Activated T-helper 1 cell treated with Interleukin-2 at 50 U/mL for 16 hours (primary cell): Measurements from ENCODE around the gene KATNIP.

ENCODE experiments used
- DNase-seq: peaks from one replicate; pipeline ENCODE4 v3.0.0-alpha.2; 2020; ENCODE audit warnings: low read depth

KATNIP gene

GRCh38 chr16:27549746-27550581, at the start of gene KATNIP, which contains the start of gene GTF3C1:
TSS of gene KATNIP (plus strand) at chr16:27550144. CDS start at chr16:27550171, 27 bp downstream.
TSS of gene GTF3C1 (minus strand) at chr16:27549913. CDS start at chr16:27549890, 23 bp downstream.
- peak; percentile 100 for DNase-seq

DNA sequence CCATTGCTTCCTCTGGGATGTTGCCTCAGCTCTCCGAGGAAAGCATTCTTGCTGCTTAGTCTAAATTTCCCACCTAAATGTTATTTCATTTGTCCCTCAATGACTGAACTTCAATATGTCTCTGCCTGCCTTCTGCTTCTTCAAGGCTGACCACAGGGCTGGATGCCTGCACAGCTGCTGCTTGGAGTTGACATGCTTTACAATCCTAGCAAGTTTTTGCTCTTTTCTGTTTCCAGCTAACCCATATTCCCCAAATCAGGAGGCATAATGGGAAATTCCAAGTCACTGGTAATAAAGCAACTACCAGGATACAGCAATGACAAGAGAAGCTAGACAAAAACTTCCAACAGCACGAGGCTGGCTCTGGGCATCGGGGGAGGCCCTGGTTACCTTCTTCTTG, 49.1 kb upstream of the KATNIP start:
- DNase-seq = no peak

- no peak for DNase-seq
Measured at GRCh38 chr16:27503662-27504061, 46.3 kb upstream of the KATNIP start.

GRCh38 chr16:27505297-27506236, 44.4 kb upstream of the KATNIP start:
- DNase-seq = no peak

GRCh38 chr16:27506771-27507170, 43.2 kb upstream of the KATNIP start:
- no peak for DNase-seq

DNA sequence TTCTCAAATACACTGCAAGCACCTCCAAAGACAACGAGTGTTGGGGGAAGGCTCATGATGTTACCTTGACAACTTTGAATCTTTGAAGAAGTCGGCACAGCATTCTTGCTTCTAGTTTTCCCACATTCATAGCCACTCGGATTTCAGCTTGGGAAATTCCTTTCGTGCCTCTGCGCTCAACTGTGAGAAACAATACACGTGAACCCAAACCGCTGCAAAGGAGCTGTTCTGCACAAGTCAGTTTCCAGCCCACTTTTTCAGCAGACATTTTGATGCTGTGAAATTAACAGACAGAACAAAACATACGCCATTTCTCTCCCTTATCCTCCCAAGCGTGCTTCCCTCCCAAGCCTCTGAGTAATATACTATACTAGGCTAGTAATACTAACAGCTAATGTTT, 41.5 kb upstream of the KATNIP start:
- no peak for DNase-seq

GRCh38 chr16:27511657-27512448, 38.1 kb upstream of the KATNIP start:
- no peak for DNase-seq

DNA sequence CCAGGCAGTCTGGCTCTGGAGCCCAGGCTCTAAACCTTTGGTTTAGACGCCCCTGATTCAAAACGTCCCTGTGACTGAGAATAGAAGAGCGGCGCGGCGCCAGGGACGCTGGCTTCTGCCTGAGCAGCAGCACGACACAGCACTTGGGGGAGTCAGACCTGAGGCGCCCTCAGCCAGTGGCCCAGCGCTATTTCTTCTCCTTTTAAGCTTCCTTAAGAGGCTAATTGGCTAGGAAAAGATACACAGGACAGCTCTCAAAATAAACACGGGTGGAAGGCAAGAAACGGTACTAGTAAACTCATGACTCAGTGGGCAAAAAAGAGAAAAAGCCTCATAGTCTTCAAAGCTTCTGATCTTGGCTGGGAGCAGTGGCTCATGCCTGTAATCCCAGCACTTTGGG, 35.1 kb upstream of the KATNIP start:
- DNase-seq = no peak

GRCh38 chr16:27515874-27516353, 34.0 kb upstream of the KATNIP start:
- DNase-seq = no peak

DNA sequence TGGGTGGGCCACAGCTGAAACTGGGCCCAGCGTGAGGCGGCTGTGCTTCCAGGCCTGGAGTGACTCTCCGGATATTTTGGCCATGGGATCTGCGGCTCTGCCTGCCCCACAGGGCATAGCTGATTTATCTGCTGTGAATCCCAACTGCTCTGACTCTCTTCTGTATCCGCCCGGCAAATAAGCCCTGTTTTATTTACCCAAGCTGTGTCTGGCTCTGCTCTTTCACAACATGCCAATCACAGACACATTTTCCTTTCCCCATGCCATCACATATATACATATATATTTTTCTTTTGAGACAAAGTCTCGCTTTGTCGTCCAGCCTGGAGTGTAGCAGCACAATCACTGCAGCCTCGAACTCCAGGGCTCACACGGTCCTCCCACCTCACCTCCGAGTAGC, 33.6 kb upstream of the KATNIP start:
- no peak for DNase-seq

GRCh38 chr16:27517664-27518063, 32.3 kb upstream of the KATNIP start:
- no peak for DNase-seq

GRCh38 chr16:27518226-27518625, 31.7 kb upstream of the KATNIP start:
- DNase-seq = no peak

GRCh38 chr16:27520982-27521673, 28.8 kb upstream of the KATNIP start:
- DNase-seq = no peak

DNA sequence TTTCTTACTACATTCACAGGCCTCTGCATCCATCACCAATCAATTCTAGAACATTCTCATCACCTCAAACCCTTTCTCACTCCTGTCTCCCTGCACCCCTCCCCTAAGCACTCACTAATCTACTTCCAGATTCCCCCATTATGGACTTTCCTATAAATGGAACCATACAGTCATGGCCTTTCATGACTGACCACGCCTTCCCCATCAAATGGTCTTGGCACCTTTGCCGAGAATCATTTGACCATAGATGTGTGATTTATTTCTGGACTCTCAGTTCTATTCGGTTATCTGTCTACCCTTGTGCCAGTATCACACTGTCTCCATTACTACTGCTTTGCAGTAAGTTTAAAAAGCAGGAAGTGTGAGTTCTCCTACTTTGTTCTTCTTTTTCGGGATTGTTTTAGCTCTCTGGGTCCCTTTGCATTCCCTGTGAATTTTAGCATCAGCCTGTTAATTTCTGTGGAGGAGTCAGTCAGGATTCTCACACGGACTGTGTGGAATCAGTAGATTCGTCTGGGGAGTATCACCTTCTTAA, 27.7 kb upstream of the KATNIP start:
- no peak for DNase-seq

GRCh38 chr16:27526180-27526579, 23.8 kb upstream of the KATNIP start:
- no peak for DNase-seq

- DNase-seq = no peak
Measured at GRCh38 chr16:27528294-27528693, 21.6 kb upstream of the KATNIP start.

- no peak for DNase-seq
Measured at GRCh38 chr16:27529962-27530361, 20.0 kb upstream of the KATNIP start.

DNA sequence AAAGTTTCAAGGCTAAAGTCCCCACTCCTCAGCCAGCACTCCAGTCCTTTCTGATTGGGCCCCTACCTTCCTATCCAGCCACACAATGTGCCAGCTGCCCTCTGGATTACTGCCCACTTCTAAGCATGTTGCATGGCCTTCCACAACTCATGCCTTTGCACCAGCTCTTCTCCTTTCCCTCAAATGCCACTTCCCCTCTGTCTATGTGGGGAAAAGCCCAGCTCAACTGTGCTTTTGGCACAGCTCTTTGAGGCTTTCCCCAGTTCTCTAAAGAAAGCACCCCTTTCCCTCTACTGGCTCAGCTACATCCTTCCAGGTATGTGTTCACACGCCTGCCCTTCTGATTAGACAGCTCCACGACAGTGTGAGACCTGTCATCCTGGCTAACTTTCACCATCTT, 18.8 kb upstream of the KATNIP start:
- DNase-seq = no peak

DNA sequence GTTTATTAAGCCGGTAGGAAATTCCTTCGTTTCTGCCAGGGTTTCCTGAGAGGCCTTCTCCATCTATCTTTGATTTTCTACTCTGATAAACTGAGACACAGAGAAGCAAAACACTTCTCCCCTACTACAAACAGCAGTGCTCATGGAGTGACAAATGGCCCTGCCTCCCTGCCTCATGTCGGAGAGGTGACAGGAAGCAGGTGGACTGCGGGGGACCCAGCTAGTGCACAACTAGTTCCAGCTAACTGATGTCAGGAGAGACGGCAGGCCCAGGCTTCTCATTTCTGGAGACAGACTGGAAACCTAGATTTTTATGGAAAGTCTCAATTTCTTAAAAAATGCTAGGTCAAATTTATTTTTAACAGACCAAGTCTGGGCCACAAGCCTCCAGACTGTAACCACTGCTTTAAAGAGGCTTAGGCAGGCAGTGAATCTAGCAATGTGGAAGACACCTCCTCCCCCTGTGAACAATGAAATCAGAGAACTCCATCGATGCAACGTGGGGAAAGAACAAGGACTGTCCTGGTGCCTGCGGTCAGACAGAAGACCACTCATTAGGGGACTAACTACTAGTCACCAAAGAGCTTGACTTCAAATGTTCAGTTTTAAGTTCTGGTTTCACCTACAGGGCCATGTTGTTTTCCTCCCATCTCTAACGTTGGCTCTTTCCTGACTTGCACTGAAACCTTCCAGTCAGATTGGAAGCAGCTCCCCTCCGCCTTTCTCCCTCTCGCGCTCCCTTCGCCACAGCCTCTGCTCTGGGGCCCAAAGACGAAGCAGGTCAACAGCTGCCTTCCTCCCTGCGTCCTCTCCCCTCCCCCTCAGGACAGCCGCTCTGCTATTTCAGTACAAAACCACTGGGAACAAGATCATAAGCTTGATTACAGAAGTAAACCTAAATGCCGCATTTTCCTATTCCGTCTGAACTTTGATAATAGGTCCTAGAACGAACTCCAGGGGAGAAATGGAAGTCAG, 17.8 kb upstream of the KATNIP start:
- DNase-seq = no peak

DNA sequence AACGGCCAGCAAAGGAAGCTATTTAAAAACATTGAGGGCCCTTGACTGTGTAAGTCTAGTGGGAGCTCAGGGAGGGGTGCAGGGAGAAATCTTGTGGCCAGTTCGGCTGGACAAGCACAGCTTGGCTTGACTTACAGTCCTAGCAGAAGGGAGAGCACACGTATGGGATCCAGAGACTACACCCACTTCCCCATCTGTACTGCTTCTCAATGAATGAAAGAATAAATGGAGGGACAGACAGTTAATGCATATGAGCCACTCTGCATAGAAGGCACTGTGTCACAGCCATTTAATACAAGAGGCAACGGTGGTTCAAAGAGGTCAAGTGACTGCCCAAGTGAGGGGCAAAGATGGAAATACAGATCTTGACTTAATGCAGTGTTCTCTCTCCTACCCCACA, 15.7 kb upstream of the KATNIP start:
- no peak for DNase-seq
